ENCODE data around the gene NDNF. TPM values are rescaled to one million over a fixed set of nuclear protein-coding genes. Genes with fewer than 3 reads are reported as not detected.

Gene NDNF
- total and polyA plus RNA-seq, 9 of the 15 experiments (the other 6 are each of a cell fraction or from before 2014, with no cell fraction given): not detected

- no peak overlapping the region for H3K9ac ChIP-seq (ENCODE audit: insufficient read depth in 1 of 2, low read depth in 2 of 2, low read length in 2 of 2)
- 1% methylated on average over 5 of the region's 5 CpGs for WGBS (ENCODE audit: insufficient coverage, low coverage, missing lambda C conversion rate)
- BruUV-seq (replicated peaks): no TSS peak
- no peak overlapping the region for H3K4me2 ChIP-seq (ENCODE audit: insufficient read depth, low read length)
- DNase-seq (ENCODE audit: extremely low read depth in 1 of 4, low spot score in 3 of 4) (no peak), ATAC-seq (no peak), FAIRE-seq (no peak)
- no peaks in the 10 kb centered on the region for H3K9me3 ChIP-seq (replicated peaks; ENCODE audit: control insufficient read depth, insufficient read depth, low read depth, low read length)
- no peaks in the 10 kb centered on the region for H3K4me1 ChIP-seq (replicated peaks in 1 of 2; ENCODE audit: control insufficient read depth in 2 of 2, insufficient read depth in 2 of 2, low read length in 2 of 2)
- in situ Hi-C loops (cut with MboI) (no loop called here), intact Hi-C loops (cut with micrococcal nuclease) (no loop called here)
- POLR2A ChIA-PET: interaction anchor here (0.6 kb wide), 1 partner anchor 19 kb away, joined by 4 read pairs; no protein-coding TSS in a partner anchor
- no peaks in the 10 kb centered on the region for H3K79me2 ChIP-seq (ENCODE audit: control insufficient read depth, insufficient read depth, low read length)
- no peak overlapping the region for H3K4me3 ChIP-seq
- H2AFZ ChIP-seq (ENCODE audit: low read depth, low read length): no peak overlapping the region
- no peaks in the 10 kb centered on the region for H3K9me1 ChIP-seq (ENCODE audit: control insufficient read depth, insufficient read depth, low read length)
- CTCF ChIA-PET (ENCODE audit: low intra/inter-chr PET ratio): no interaction called here
- TF ChIP-seq SLC30A9 (CRISPR knock-in tag; IDR thresholded peaks at IDR 0.05) (no peak), PTTG1 (tag; IDR thresholded peaks at IDR 0.05; ENCODE audit: low read depth) (no peak), NUFIP1 (IDR thresholded peaks at IDR 0.05; ENCODE audit: partially characterized antibody) (no peak), MBD1 (CRISPR knock-in tag; IDR thresholded peaks at IDR 0.05) (no peak), ZNF232 (CRISPR knock-in tag; IDR thresholded peaks at IDR 0.05) (no peak), ZFX (CRISPR knock-in tag; IDR thresholded peaks at IDR 0.05) (no peak), ZNF197 (CRISPR knock-in tag; IDR thresholded peaks at IDR 0.05; ENCODE audit: low read depth) (no peak), FOSL1 (tag; conservative IDR thresholded peaks at IDR 0.05) (no peak), BRF2 (IDR thresholded peaks at IDR 0.05; ENCODE audit: borderline replicate concordance, insufficient read depth, insufficient read length) (no peak), CXXC5 (CRISPR knock-in tag; IDR thresholded peaks at IDR 0.05) (no peak), MAFF (IDR thresholded peaks at IDR 0.05; ENCODE audit: low read length) (no peak), COPS2 (conservative IDR thresholded peaks at IDR 0.05) (no peak), TSC22D4 (tag; IDR thresholded peaks at IDR 0.05) (no peak), THRAP3 (IDR thresholded peaks at IDR 0.05; ENCODE audit: borderline replicate concordance) (no peak), ERF (CRISPR knock-in tag; IDR thresholded peaks at IDR 0.05) (no peak)
- TF ChIP-seq, protein P1, sequence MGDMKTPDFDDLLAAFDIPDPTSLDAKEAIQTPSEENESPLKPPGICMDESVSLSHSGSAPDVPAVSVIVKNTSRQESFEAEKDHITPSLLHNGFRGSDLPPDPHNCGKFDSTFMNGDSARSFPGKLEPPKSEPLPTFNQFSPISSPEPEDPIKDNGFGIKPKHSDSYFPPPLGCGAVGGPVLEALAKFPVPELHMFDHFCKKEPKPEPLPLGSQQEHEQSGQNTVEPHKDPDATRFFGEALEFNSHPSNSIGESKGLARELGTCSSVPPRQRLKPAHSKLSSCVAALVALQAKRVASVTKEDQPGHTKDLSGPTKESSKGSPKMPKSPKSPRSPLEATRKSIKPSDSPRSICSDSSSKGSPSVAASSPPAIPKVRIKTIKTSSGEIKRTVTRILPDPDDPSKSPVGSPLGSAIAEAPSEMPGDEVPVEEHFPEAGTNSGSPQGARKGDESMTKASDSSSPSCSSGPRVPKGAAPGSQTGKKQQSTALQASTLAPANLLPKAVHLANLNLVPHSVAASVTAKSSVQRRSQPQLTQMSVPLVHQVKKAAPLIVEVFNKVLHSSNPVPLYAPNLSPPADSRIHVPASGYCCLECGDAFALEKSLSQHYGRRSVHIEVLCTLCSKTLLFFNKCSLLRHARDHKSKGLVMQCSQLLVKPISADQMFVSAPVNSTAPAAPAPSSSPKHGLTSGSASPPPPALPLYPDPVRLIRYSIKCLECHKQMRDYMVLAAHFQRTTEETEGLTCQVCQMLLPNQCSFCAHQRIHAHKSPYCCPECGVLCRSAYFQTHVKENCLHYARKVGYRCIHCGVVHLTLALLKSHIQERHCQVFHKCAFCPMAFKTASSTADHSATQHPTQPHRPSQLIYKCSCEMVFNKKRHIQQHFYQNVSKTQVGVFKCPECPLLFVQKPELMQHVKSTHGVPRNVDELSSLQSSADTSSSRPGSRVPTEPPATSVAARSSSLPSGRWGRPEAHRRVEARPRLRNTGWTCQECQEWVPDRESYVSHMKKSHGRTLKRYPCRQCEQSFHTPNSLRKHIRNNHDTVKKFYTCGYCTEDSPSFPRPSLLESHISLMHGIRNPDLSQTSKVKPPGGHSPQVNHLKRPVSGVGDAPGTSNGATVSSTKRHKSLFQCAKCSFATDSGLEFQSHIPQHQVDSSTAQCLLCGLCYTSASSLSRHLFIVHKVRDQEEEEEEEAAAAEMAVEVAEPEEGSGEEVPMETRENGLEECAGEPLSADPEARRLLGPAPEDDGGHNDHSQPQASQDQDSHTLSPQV (IDR thresholded peaks at IDR 0.05): no peak
- H4K20me1 ChIP-seq (replicated peaks; ENCODE audit: control insufficient read depth, insufficient read depth, low read length): no peaks in the 10 kb centered on the region
- H3K36me3 ChIP-seq (ENCODE audit: control insufficient read depth, insufficient read depth, low read length): no peaks in the 10 kb centered on the region
- no peak overlapping the region for H3K27ac ChIP-seq (ENCODE audit: extremely low read depth, low read depth, low read length)
- peaks cover 0 to 9% of the 10 kb centered on the region in 2 experiments; a peak in 2 of 5 replicates for H3K27me3 ChIP-seq (ENCODE audit: control insufficient read depth in 2 of 2, insufficient read depth in 2 of 2, low read length in 2 of 2)
Measured at GRCh38 chr4:121073672-121074381, 1.5 kb upstream of the NDNF start.

Measured in K562 (cell line).